SH-SY5Y (cell line): ENCODE measurements around the gene GTF2IRD1.

Experiments used
- GATA2 ChIP-seq: IDR thresholded peaks from 2 replicates; pipeline ENCODE4 v1.6.1; 2011; ENCODE audit warnings: mild to moderate bottlenecking, low read depth, low read length
- GATA3 ChIP-seq: IDR thresholded peaks from 2 replicates; pipeline ENCODE4 v1.6.1; 2011; ENCODE audit warnings: low read depth, mild to moderate bottlenecking, low read length, moderate library complexity

GTF2IRD1 gene

DNA sequence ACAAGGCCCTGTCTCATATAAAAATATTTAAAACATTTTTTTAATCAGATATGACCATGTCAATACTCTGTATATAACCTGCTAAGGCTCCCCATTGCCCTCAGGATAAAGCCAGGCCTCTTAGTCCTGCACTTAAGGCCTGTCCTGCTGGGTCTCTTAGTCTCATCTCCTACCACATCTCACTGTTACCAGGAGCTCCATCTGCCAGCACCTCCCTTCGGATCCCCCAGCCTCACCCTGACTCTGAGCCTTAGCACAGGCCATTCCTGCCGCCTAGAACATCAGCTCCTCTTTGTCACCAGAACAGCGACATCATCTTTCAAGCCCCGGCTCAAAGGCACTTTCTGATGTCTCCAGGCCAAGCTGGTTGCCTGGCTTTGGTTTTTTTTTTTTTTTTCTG, 25.7 kb upstream of the GTF2IRD1 start:
- TF ChIP-seq GATA2: no peak
- no peak for TF ChIP-seq GATA3

DNA sequence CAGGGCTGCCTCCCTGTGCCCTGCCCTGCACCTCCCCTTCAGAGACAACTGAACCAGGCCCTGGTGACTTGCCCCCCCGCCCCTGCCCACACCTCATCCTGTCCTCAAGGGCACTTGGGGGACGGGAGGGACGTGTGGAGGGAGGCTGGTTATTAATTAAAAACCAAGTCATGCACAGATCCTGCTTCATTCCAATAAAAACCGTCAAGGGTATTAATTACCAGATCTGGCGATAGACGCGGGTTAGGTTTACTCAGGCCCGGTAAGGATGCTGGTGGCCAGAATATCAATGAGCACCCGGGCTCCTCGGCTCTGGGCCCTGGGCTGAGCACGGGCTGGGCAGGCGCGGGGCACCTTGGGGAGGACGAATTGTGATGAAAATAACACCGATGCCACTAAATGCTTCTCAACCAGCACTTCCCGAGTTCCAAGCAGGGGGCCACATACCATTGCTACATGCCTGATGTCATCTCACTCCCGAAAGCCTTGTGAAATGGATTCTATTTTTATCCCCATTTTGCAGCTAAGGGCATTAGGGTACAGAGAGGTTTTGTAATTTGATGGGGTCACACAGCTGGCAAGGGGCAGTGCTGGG, 24.5 kb upstream of the GTF2IRD1 start:
- TF ChIP-seq GATA2: no peak
- no peak for TF ChIP-seq GATA3

DNA sequence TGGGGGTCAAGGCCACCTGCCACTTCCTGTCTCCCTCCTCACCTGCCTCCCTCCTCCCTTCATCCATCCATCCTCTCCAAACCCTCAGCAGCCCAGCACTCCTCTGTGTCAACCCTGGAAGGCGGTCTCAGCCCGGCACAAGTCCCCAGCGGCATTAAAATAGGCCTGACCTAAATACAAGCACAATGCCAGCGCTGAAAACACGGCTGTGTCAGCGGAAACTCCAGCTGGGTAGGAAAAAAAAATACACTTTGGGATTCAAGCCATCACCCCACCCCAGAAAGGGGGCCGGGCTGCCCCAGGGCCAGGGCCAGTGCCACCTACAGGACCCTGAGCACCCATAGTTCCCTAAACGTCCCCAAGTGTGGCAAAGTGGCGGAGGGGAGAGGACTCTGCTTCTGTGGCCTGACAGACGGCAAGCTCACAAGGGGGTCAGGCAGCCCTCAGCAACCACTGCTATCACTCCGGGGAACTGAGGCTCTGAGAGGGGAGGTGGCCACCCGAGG, 22.7 kb upstream of the GTF2IRD1 start:
- TF ChIP-seq GATA3 (no peak), GATA2 (no peak)

DNA sequence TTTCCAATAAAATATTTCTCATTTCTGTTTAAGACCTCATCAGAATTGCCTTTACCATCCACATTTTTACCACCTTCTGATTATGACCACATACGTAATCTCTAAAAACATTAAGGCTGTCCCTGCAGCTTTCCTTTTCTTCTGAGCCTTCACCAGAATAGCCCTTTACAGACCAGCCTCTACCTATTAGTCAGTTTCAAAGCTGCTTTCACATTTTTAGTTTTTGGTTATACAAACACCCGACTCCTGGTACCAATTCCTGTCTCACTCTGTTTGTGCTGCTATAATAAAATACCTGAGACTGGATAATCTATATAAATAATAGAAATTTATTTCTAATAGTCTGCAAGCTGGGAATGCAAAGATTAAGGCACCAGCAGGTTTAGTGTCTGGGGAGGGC, 15.4 kb upstream of the GTF2IRD1 start:
- TF ChIP-seq GATA3: no peak
- TF ChIP-seq GATA2: no peak

DNA sequence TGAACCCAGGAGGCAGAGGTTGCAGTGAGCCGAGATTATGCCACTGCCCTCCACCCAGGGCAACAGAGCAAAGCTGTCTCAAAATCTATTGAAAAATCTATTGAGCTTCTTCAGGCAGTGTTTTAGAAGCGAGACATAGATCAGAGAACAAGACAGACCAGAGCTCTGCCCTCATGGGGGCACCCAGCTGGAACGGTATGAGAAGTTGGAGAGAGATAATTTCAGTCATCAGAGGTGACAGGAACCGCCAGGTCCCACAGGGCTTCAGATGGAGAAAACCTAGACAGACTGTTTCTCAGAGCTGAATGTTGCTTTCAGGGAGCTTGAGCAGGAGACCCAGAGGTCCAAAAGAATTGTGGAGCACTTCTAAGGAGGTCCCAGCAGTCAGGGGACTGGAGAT, 14.2 kb upstream of the GTF2IRD1 start:
- TF ChIP-seq GATA2 (no peak), GATA3 (no peak)

DNA sequence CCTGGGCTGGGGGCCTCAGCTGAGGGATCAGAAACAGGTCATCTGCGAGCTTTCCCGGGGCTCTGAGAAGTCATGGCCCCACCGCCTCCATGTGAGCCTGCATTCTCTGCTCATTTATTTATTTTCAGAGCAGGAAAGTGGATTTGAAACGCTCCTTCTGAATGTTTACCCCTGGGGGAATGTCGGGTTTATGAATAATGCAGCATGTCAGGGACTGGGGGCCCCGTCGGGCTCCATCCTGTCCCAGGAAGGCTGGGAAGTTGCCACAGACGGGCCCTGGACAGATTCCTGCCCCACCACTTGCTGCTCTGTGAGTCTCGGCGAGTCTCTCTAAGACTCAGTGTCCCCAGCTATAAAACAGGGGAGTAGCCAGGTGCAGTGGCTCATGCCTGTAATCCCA, 11.9 kb upstream of the GTF2IRD1 start:
- no peak for TF ChIP-seq GATA2
- no peak for TF ChIP-seq GATA3

DNA sequence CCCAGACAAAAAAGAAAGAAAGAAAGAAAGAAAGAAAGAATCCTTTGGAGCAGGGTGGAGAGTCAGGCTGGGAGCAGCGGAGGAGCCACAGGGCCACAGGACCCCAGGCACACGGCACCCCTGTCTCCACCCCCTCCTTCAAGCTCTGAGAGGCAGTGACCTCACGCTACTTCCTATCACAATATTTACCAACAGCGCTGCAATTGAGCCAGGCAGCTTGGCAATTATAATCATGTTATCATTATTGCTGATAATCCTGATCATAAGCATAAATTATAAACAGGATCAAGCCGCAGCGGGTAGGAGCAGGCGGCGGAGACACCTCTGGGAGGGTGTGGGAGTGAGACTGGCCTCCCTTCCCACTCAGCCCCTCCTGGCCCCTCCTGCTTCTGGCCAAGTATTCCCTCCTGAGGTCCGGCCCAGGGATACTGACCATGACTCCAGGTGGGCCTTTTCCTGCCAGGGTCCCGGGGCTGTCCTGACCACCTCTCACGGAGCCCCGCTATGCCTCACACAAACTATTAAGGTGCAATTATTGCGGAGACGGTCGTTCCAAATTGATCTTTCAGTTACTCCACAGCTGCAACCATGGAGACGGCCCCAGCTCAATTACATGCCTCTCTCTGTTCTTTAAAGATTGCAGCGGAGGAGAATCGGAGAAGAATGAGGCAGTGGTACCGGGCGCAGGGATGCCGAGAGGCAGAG, 10.0 kb upstream of the GTF2IRD1 start:
- TF ChIP-seq GATA3 (no peak), GATA2 (no peak)

DNA sequence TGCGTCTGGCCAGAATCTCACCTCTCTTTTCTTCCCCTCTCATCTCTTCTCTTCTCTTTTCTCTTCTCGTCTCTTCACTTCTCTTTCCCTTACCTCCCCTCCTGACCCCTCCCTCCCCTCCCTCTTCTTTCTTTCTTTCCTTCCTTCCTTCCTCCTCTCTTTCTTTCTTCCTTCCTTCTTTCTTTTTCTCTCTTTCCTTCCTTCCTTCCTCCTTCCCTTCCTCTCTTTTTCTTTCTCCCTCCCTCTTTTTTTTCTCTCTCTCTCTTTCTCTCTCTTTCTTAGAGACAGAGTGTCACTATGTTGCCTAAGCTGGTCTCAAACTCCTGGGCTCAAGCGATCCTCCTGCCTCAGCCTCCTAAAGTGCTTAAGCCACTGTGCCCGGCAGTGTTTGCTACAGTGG, 4.6 kb upstream of the GTF2IRD1 start:
- no peak for TF ChIP-seq GATA3
- TF ChIP-seq GATA2: no peak

DNA sequence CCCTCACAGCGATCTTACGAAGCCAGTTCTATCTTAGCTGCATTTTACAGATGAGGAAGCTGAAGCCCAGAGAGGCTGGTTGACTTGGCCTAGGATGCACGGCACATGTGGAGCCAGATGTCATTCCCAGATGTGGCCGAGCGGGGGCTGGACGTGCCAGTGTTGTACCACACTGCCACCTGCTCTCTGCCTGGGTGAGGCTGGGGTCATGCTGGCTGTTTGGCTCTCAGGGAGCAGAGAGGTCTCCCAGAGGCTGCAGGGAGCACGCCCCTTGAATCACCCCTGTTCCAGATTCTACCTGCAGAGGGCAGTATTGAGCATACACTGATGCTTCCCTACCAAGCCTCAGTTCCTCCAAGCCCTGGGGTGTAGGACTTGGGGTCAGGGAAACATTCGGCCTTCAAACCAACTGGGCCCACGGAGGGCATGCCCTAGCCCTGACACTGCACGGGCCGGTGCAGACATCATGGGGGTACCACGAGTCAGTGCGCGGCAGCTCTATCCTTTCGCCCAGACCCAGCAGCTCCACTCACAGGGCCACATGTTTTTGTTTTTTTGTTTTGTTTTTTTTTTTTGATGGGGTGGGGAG, 3.8 kb upstream of the GTF2IRD1 start:
- no peak for TF ChIP-seq GATA2

DNA sequence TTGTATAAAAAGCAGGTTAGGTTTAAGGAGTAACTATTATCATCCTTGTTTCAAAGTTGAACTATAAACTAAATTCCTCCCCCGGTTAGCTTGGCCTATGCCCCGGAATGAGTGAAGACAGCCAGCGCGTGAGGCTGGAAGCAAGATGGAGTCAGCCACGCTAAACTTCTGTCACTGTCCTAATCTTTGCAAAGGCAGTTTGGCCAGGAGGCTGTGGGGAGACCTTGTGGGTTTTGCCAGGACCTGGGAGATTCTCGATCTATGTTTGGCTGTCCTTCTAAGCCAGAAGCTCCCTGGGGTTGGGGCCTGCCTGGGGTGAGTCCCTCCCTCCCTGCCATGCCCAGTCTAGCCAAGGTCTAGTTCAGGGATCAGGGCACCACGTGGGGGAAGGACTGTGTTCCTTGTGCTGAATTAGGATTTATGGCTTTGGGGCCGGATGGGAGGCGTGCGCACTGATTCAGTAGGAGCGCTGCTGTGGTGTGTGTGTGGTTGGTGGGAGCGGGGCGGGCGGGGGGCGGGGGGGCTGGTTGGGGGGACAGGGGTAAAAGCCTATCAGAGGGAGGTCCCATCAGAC, 871 bp upstream of the GTF2IRD1 start:
- TF ChIP-seq GATA3: no peak
- no peak for TF ChIP-seq GATA2

DNA sequence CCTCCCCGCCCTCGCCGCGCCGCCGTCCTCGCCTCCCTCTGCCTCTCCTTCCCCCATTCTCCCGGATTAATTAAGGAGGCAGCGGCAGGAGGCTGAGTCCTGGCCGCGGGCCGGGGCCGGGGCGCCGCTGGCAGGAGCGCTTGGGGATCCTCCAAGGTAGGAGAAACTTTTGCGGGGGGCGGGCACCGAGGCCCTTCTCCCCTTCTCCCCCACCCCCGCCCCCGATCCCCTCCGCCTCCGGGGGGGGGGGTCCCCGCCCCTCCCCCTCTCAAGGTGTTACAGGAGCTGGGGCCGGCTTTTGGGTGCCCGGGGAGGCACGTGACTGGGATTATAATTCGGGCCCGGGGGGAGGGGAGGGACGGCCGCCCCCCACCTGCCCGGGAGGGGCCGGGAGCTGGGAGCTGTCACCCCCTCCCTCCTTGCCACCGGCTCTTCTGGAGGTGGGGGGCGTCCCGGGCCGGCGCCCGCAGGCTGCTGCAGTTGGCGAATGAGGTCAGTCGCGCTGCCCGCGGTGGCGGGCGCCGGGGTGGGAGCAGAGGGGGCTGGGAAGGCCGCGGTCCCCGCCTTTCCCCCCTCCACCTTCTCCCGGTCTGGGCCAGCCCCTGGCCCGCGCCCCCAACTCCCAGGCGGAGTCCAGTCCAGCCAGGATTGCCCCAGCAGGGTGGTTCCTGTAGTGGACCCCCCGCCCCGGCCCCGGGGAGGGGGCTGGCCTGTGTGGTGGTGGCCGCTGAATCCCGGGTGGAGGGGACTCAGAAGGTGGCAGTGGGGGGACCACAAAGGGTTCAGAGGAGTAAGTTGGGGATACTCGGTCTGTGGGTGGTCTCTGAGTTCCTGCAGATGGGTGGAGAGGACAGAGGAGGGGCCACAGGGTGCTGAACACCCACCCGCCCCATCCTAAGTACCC, 567 bp downstream of the GTF2IRD1 start:
- no peak for TF ChIP-seq GATA3
- no peak for TF ChIP-seq GATA2

DNA sequence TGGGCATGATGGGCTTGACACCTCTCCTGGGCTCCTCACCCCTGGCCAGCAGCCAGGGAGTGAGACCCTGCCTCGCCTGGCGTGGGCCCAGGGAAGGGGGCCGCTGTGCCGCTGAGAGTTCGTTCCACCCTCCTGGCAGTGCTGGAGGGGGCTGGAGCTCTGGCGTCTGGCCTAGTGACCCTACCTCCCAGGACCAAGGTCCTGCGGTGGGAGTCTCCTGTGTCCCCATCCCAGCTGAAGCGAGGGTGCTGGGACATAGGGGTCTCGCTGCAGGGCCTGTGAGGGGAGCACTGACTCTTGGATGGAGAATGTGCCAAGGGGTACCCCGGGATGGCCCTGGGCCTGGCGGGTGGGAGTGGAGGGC, 1.2 kb downstream of the GTF2IRD1 start:
- TF ChIP-seq GATA2: no peak

DNA sequence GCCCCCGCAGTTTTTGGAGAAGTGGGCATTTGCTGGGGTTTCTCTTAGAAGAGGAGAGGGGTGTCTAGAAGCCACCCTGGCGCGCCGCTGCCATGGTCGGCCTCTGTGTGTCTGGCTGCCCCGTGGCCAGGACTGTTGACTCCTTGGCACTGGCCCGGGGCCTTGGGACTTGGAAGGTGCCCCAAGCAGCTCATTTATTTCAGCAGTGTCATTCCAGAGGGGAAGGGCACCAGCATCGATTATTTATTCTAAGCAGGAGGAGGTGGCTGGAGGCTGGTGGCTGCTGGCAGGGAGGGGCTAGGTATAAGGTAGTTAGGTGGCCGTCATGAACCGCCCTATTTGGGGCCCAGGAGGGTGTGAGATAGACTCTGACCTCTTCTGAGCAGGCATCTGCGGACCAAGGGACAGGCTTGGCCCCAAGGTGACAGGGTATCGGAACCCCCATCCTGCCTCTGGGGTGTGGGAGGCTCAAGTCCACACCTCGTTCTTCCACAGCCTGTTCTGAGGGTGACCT, 1.6 kb downstream of the GTF2IRD1 start:
- TF ChIP-seq GATA2: no peak
- no peak for TF ChIP-seq GATA3

DNA sequence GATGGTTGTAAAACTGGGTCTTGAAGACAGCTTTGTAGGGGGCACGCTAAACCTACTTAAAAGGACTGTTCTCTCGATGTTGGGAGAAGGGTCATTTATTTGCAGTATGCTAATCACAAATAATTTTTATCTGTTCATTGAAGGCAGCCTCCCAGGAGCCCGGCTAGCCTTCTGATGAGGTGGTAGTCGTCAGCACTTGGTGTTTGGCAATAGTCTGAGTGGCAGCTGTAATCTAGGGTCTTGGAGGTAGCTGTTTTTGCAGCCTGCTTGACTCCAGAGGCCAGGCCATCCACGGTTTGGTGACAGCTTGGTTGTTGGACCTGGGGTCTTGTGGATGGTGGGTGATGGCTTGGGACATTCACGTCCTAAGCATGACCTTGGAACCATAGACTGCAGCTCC, 2.2 kb downstream of the GTF2IRD1 start:
- TF ChIP-seq GATA2: no peak
- no peak for TF ChIP-seq GATA3
